GM12878 (cell line): ENCODE data around the gene SPRED2. TPM values are rescaled to one million over a fixed set of nuclear protein-coding genes. Genes with fewer than 3 reads are reported as not detected.

Source experiments
- BMI1 ChIP-seq: fragments of 450-650 bp; IDR thresholded peaks from 2 replicates; pipeline ENCODE4 v1.6.1; 2016; ENCODE audit warnings: mild to moderate bottlenecking, moderate library complexity, borderline replicate concordance
- CREM ChIP-seq: IDR thresholded peaks from 2 replicates; pipeline ENCODE4 v1.6.1; 2014; ENCODE audit warnings: antibody characterized with exemption, low read depth
- FOS ChIP-seq: IDR thresholded peaks from 3 replicates; pipeline ENCODE4 v1.6.1; 2011; ENCODE audit warnings: borderline replicate concordance; ENCODE audit not compliant: insufficient read length; ENCODE audit errors: extremely low read depth
- IRF4 ChIP-seq: IDR thresholded peaks from 2 replicates; pipeline ENCODE4 v1.6.1; 2011; ENCODE audit warnings: low read depth, low read length
- KDM1A ChIP-seq: fragments of 200-600 bp; sonication (generic); IDR thresholded peaks from 2 replicates; pipeline ENCODE4 v1.6.1; 2016; ENCODE audit warnings: borderline replicate concordance
- MEF2A ChIP-seq: IDR thresholded peaks from 2 replicates; pipeline ENCODE4 v1.6.1; 2011; ENCODE audit warnings: low read depth, mild to moderate bottlenecking, low read length, moderate library complexity; ENCODE audit not compliant: insufficient read depth
- MTA2 ChIP-seq: fragments of 450-650 bp; IDR thresholded peaks from 2 replicates; pipeline ENCODE4 v1.6.1; 2016; ENCODE audit warnings: low read depth, mild to moderate bottlenecking, moderate library complexity
- MTA3 ChIP-seq: IDR thresholded peaks from 2 replicates; pipeline ENCODE4 v1.6.1; 2012; ENCODE audit warnings: low read length, inconsistent platforms, borderline replicate concordance
- MXI1 ChIP-seq: fragments of 150-350 bp; IDR thresholded peaks from 2 replicates; pipeline ENCODE4 v1.6.1; 2011; ENCODE audit warnings: low read depth, mild to moderate bottlenecking, inconsistent platforms, low read length, improper control_type of control experiment
- NR2F1 ChIP-seq: fragments of 450-650 bp; conservative IDR thresholded peaks from 2 replicates; pipeline ENCODE4 v1.6.1; 2017; ENCODE audit warnings: mild to moderate bottlenecking
- PML ChIP-seq: IDR thresholded peaks from 2 replicates; pipeline ENCODE4 v1.6.1; 2012; ENCODE audit warnings: low read length, inconsistent platforms
- POU2F2 ChIP-seq: IDR thresholded peaks from 3 replicates; pipeline ENCODE4 v1.6.1; 2011; ENCODE audit warnings: low read depth, mild to moderate bottlenecking, low read length, borderline replicate concordance
- RCOR1 ChIP-seq: conservative IDR thresholded peaks from 2 replicates; pipeline ENCODE4 v1.6.1; 2012; ENCODE audit warnings: low read depth, low read length, improper control_type of control experiment
- RFX5 ChIP-seq: IDR thresholded peaks from 2 replicates; pipeline ENCODE4 v1.6.1; 2011; ENCODE audit warnings: low read depth, low read length, improper control_type of control experiment
- SIX5 ChIP-seq: IDR thresholded peaks from 2 replicates; pipeline ENCODE4 v1.6.1; 2011; ENCODE audit warnings: mild to moderate bottlenecking, low read depth, low read length, moderate library complexity; ENCODE audit not compliant: severe bottlenecking
- SPI1 ChIP-seq: IDR thresholded peaks from 2 replicates; pipeline ENCODE4 v1.6.1; 2011; ENCODE audit warnings: low read depth, mild to moderate bottlenecking, low read length, moderate library complexity, borderline replicate concordance; ENCODE audit not compliant: insufficient read depth
- SREBF2 ChIP-seq: IDR thresholded peaks from 2 replicates; pipeline ENCODE4 v1.6.1; 2012; ENCODE audit warnings: mild to moderate bottlenecking, low read length
- STAT3 ChIP-seq: IDR thresholded peaks from 2 replicates; pipeline ENCODE4 v1.6.1; 2011; ENCODE audit warnings: low read depth, low read length, improper control_type of control experiment
- TCF7 ChIP-seq: IDR thresholded peaks from 2 replicates; pipeline ENCODE4 v1.6.1; 2014; ENCODE audit warnings: antibody characterized with exemption, borderline replicate concordance
- WRNIP1 ChIP-seq: IDR thresholded peaks from 2 replicates; pipeline ENCODE4 v1.6.1; 2011; ENCODE audit warnings: low read depth, low read length, improper control_type of control experiment, borderline replicate concordance
- polyA plus RNA-seq, 11 experiments: library from polyadenylated mRNA; depleted of rRNA in 4 of 11; unstranded in 6 of 11; stranded (reverse) in 5 of 11; fragments of >200 nt; fragmentation: Nextera tagmentation in 4 of 11; fragmentation: Illumina TruSeq in 1 of 11; extraction: Ambion mirVana in 4 of 11; extraction: Trizol in 1 of 11; gene quantifications; 1 replicate in 1 of 11; 2 replicates in 10 of 11; pipeline versions ENCODE4 v1.2.1 to v1.2.3, GENCODE V29; 2011 to 2016; ENCODE audit warnings: inconsistent platforms in 2 of 11, missing spikeins in 2 of 11, low read depth in 1 of 11
- total RNA-seq, 4 experiments: library from RNA; depleted of rRNA in 3 of 4; stranded (reverse); fragments of >200 nt in 3 of 4; fragmentation: Illumina TruSeq in 1 of 4; extraction: Trizol in 1 of 4; gene quantifications; 2 replicates each; pipeline versions ENCODE4 v1.2.1 to v1.2.3, GENCODE V29; 2013 to 2021
- TF ChIP-seq, protein P1 (sequence below): IDR thresholded peaks from 2 replicates; pipeline ENCODE4 v1.6.1; 2011; ENCODE audit warnings: borderline replicate concordance, low read depth, mild to moderate bottlenecking, moderate library complexity, mixed read lengths, low read length; ENCODE audit not compliant: insufficient read depth; ENCODE audit errors: extremely low read length
- TF ChIP-seq, protein P2 (sequence below): fragments of 450-650 bp; IDR thresholded peaks from 2 replicates; pipeline ENCODE4 v1.6.1; 2016; ENCODE audit warnings: mild to moderate bottlenecking, moderate library complexity, borderline replicate concordance
- TF ChIP-seq, protein P3 (sequence below): fragments of 450-650 bp; IDR thresholded peaks from 2 replicates; pipeline ENCODE4 v1.6.1; 2017; ENCODE audit warnings: antibody characterized with exemption, mild to moderate bottlenecking, moderate library complexity

Gene SPRED2
- total and polyA plus RNA-seq, 10 of the 15 experiments (the other 5 are each of a cell fraction or from before 2014, with no cell fraction given), result 3.0 to 23.9 (median 9.7) TPM

DNA sequence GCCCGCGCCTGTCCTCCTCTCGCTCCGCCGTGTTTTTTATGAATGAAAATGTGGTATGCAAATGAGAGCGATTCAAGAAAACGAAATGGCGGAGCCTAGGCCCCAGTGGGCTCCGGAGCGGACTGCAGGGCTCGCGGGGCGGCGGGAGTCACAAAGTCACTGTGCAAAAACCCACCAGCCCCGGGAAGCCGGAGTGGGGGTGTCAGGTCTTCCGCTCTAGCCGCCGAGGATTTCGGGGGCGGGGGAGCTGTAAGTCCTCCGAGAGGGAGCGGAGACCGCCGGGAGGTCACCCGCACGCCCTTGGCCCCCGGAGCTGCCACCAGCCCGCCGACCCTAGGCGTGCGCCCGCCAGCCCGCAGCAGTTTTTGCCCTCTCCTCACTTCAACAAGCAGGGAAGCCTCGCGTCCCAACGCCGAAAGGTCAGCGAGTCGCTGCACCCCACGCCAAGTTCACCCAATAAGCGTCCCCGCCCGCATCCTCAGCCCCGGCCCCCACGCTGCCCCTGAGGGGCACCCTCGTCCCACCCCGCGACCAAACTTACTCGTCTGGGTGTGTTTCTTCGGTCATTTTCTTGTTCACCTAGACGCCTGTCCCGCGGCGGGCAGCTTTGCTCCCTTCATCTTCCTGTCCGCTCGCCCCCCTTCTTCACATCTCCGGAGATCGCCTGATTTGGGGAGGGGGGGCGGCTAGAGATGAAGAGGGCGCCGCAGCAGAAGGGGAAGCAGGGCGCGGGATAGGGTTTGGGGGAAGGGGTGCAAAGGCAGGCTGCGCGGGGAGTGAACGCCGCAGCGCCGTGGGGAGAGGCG lies 775 bp downstream of the SPRED2 start (continued):
- TF ChIP-seq, protein P1, sequence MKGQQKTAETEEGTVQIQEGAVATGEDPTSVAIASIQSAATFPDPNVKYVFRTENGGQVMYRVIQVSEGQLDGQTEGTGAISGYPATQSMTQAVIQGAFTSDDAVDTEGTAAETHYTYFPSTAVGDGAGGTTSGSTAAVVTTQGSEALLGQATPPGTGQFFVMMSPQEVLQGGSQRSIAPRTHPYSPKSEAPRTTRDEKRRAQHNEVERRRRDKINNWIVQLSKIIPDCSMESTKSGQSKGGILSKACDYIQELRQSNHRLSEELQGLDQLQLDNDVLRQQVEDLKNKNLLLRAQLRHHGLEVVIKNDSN, result no peak
- no peak for TF ChIP-seq PML
- TF ChIP-seq RCOR1, result no peak
- TF ChIP-seq MXI1, result peak; percentile 22; the same call in 1 of the 2 replicates
- no peak for TF ChIP-seq SREBF2
- TF ChIP-seq WRNIP1, result no peak
- no peak for TF ChIP-seq STAT3
- TF ChIP-seq SIX5, result no peak
- no peak for TF ChIP-seq KDM1A
- no peak for TF ChIP-seq MTA3
- no peak for TF ChIP-seq BMI1
- no peak for TF ChIP-seq FOS
- TF ChIP-seq TCF7, result no peak
- peak; percentile 83 for TF ChIP-seq NR2F1
- TF ChIP-seq IRF4, result no peak
- TF ChIP-seq CREM, result no peak
- TF ChIP-seq MTA2, result peak; percentile 33; the same call in 1 of the 2 replicates
- TF ChIP-seq MEF2A, result no peak
- TF ChIP-seq, protein P2, sequence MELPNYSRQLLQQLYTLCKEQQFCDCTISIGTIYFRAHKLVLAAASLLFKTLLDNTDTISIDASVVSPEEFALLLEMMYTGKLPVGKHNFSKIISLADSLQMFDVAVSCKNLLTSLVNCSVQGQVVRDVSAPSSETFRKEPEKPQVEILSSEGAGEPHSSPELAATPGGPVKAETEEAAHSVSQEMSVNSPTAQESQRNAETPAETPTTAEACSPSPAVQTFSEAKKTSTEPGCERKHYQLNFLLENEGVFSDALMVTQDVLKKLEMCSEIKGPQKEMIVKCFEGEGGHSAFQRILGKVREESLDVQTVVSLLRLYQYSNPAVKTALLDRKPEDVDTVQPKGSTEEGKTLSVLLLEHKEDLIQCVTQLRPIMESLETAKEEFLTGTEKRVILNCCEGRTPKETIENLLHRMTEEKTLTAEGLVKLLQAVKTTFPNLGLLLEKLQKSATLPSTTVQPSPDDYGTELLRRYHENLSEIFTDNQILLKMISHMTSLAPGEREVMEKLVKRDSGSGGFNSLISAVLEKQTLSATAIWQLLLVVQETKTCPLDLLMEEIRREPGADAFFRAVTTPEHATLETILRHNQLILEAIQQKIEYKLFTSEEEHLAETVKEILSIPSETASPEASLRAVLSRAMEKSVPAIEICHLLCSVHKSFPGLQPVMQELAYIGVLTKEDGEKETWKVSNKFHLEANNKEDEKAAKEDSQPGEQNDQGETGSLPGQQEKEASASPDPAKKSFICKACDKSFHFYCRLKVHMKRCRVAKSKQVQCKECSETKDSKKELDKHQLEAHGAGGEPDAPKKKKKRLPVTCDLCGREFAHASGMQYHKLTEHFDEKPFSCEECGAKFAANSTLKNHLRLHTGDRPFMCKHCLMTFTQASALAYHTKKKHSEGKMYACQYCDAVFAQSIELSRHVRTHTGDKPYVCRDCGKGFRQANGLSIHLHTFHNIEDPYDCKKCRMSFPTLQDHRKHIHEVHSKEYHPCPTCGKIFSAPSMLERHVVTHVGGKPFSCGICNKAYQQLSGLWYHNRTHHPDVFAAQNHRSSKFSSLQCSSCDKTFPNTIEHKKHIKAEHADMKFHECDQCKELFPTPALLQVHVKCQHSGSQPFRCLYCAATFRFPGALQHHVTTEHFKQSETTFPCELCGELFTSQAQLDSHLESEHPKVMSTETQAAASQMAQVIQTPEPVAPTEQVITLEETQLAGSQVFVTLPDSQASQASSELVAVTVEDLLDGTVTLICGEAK, result no peak
- TF ChIP-seq RFX5, result no peak
- TF ChIP-seq, protein P3, sequence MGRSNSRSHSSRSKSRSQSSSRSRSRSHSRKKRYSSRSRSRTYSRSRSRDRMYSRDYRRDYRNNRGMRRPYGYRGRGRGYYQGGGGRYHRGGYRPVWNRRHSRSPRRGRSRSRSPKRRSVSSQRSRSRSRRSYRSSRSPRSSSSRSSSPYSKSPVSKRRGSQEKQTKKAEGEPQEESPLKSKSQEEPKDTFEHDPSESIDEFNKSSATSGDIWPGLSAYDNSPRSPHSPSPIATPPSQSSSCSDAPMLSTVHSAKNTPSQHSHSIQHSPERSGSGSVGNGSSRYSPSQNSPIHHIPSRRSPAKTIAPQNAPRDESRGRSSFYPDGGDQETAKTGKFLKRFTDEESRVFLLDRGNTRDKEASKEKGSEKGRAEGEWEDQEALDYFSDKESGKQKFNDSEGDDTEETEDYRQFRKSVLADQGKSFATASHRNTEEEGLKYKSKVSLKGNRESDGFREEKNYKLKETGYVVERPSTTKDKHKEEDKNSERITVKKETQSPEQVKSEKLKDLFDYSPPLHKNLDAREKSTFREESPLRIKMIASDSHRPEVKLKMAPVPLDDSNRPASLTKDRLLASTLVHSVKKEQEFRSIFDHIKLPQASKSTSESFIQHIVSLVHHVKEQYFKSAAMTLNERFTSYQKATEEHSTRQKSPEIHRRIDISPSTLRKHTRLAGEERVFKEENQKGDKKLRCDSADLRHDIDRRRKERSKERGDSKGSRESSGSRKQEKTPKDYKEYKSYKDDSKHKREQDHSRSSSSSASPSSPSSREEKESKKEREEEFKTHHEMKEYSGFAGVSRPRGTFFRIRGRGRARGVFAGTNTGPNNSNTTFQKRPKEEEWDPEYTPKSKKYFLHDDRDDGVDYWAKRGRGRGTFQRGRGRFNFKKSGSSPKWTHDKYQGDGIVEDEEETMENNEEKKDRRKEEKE, result no peak
- no peak for TF ChIP-seq SPI1
- peak; percentile 96 for TF ChIP-seq POU2F2
